HG03066 (cell line): ENCODE measurements around the gene DHX30.

Experiments
- ATAC-seq: cut with Tn5 transposase; IDR thresholded peaks from one replicate; pipeline ENCODE4 v1.9.1; 2021; ENCODE audit warnings: low read depth; ENCODE audit not compliant: unreplicated experiment

The DHX30 gene

DNA sequence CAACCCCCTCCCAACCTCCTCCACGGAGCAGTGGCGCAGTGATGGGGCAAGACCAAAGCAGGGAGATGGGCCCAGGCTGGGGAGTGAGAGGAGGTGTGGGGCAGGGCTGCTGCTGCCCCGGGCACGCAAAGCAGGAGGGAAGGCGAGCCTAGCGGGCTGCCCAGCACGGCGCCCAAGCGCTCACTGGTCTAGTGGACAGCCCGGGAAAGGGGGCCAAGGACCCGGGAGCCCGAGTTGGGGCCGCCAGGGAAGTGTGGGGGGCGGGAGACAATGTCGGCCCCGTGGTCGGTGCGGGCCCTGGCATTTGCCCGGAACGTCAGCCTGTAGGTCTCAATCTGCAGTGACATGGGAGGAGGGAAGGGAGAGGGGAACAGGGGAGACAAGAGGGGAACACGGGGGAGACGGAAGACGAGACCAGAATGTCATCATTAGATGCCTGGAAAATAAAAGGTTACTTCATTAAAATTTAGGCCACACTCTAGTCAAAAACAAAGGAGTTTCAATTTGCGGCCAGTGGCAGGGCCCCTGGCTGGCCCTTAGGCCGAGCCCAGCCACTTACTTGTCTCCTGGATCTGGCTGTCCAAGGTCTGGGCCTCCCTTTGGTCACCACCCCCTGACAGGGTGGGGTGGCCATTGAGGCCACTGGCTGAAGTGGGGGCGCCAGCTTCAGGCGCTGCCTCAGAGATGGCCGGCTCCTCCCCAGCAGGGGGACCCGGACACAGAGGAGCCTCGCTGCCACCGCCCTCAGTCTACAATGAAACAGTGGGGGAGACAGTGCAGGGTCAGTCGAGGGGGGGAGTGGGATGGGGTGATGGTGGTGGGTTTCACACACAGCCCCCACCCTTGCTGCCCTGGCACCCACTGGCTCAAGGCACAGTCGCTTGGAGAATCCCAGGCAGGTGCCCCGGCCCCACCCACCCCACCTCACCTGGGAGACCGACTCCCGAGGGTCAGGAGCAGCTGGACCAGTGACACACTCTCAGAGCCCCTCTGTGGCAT lies 50.0 kb downstream of the DHX30 start:
- ATAC-seq: no peak

DNA sequence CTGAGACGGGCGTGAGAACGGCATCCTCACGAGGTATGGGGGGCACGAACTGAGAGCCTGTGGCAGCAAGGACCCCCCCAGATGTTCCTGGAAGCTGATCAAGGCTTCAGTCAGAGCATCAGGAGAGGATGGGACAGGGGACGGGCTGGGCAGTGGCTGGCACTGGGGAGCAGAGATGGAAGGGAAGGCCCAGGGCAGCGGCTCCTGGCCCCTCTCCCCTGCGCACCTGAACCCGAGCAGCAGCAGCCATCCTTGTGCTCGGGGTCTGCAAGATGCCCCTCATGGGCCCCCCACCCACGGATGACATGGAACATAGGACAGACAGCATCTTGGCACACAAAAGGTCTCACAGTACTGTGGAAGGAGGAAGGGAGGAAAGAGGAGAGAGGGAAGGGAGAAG lies 51.3 kb downstream of the DHX30 start:
- ATAC-seq: no peak

DNA sequence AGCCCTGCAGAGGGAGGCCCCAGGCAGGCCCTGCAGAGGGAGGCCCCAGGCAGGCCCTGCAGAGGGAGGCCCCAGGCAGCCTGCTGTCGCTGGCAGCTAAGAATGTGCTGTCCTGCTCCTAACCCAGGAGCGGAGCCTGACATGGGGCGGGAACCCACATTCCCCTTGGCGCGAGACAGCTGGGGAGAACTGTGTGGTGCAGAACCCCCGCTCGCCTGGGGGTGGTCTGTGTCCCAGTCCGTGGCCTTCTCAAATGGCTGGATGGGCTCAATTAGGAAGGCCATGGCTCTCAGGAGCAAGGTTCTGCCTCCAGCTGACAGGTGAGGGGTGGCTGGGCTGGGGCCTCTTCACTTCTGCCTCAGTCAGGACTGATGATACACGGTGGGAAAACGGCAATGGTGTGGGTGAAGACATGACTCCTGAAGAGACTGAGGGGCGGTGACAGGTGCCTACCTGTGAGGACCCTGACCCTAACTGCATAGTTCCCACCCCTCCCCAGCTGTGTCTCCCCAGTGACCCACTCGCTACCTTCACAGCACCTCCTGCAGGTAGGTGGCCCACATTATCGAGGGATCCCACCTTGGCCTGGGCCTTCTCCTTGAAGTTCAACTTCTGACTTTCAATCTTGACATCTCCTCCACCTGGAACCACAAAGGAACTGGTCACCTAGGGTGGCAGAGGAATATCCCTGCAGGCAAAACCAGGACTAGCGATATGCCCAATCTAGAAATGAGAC lies 52.0 kb downstream of the DHX30 start:
- no peak for ATAC-seq

DNA sequence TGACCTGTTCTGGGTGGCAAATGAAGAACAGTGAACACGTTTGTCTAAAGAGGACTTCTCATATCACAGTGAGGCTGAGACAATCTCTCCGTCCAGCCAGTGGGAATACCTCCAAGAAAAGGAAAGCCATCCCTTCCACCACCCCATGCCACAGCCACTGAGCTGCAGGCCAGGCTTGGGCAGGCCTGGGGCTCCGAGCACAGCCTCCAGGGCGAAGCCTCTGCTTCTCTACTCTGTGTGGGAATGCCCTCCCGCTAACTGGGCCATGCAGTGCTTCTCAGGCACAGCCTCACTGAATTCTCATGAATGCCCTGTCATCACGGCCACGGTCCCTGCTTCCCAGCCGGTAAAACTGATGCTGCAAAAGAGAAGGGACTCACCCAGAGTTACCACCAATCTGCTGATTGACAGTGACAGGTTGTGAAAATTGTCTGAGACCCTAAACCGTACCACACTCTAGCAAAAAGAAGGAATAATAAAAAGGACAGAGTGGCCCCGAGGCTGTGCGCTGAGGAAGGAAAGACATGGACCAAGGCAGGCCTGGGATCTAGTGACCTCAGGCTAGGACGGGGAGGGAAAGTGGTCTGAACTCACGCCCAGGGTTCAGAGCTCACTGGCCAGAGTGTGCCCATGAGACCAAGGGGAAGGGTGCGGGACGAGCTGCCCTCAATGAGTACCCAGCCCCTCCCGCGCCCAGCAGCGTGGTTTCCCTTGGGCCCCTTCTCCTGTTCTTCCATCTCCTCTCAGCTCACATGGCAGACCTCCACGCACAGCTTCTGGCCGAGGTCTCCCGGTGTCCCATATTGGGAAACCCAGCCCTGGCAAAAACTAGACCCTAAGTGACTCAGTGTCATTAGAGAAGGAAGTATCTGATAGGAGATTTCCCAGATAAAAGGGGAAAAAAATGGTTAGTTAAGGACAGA lies 52.8 kb downstream of the DHX30 start:
- no peak for ATAC-seq

DNA sequence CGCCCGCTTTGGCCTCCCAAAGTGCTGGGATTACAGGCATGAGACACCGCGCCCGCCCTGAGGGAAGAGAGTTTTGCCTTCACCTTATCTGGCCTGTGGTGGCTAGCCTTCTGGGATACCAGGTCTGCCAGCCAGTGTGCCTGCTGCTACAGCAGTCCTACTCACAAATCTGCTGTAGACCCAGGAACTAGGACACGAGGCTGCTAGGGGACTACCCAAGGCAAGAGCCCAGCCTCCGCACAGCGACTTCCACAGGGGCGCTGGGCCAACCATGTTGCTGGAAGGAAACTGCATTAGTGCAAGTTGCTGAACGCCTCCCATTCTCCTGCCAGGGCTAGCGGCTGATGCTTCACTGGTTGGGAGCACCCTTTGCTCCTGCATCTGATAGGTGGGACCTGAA lies 53.7 kb downstream of the DHX30 start:
- no peak for ATAC-seq

DNA sequence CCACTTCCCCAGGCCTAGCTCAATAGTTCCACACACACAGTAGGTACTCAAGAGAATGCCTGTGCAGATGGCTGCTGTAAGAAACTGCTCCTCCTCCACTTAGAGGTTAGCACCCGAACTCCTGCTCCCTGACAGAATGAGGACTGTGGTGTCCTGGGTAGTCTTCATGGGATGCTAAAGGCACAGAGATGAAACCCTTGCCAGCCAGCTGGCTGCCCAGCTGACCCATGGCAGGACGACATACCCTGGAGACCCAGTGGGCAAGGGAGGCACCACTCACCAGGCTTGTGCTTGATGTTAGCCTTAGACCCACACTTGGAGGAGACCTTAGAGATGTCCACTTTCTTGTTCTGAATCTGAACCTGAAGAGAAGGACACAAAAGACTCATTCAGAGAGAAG lies 54.2 kb downstream of the DHX30 start:
- no peak for ATAC-seq

DNA sequence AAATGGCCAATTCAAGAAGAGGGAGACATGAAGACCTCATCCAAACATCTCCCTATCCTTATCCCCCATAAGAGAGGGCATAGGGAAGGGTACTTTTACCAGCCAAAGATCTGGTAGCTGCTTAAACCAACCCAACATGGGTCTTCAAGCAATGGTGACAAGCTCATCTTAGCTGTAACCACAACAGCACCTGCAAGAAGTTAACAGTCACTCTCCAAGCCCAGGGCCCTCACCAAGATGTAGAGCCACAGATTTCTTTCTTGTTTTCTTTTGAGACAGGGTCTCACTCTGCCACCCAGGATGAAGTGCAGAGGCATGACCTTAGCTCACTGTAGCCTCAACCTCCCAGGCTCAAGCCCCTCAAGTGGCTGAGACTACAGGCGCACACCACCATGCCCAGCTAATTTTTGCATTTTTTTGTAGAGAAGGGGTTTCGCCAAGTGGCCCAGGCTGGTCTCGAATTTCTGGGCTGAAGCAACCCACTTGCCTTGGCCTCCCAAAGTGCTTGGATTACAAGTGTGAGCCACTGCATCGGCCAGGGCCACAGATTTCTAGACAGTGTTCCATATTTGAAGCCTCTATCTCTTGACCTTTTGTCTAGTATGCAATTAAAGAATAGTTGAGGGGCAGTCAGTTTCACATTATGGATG lies 57.1 kb downstream of the DHX30 start:
- ATAC-seq: no peak

DNA sequence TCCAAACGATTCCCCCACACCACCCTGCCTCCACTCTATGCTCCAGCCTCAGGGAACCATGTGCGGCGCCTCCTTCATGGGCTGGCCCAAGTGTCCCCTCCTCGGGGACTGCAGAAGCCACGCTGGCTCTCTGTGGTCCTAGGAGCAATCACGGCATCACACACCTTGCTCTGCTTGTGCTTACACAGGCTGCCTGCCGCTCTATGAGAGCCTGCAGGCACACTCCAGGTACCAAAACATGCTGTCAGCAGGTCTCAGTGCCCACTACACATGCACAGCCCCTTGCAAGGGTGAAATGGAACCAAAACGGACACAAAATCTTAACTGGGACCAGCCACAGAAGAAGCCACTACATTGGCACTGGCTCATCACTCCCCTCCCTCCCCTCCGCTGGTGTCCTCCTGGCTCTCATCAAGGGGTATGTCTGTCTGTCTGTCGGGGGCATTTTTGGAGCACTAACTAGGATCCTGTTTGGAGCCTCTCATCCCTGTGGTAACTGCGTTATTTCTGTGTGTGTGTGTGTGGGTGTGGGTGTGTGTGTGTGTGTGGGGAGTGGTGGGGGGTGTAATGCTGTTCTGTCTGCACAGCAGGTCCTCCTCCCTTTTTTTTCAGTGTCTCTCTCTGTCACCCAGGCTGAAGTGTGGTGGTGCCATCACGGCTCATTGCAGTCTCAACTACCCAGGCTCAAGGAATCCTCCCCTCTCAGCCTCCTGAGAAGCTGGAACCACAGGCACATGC lies 60.6 kb downstream of the DHX30 start:
- ATAC-seq: no peak

DNA sequence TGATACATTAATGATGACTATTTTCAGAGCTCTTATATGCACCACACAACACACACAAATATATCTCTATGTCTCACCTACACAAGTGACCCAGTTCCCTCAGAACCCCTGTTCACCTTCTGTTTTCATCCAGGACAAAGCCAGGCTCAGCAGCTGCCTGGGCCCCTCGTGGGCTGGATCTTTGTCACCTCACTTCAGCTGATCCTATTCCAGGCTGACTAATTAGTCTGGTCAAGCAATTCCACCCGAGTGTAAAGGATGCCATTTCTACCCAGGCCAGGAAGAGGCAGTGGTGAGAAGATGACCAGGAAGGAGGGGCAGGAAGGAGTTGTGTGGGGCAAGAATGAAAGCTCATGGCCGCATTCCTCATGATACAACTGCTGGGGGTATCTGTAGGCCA lies 62.3 kb downstream of the DHX30 start:
- ATAC-seq: no peak

DNA sequence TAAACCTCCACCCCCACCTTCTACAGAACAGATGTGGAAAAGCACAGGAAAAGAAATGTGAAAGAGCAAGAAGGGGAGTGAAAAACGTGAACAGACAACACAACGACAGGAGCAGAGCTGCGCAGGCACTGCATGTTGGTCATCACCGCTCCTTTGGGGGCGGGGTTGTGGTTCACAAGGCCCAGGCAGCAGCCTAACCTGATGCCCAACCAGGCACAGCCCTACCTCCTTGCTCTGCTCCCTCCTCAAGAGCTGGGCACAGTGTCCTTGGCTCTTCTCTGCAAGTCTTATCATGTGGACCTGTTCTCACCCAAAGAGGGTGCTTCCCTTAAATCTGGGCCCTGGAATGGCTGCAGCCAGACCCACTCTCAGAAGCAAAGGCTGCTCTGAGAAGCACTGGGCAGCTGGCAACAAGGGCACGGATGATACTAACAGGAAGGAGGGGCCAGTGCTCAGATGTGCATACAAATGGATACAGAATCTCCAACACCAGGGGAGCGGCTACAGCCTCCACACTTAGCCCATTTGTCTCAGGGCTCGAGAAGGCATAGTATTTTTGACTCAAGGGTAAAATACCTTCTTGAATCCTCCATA lies 64.6 kb downstream of the DHX30 start:
- no peak for ATAC-seq

DNA sequence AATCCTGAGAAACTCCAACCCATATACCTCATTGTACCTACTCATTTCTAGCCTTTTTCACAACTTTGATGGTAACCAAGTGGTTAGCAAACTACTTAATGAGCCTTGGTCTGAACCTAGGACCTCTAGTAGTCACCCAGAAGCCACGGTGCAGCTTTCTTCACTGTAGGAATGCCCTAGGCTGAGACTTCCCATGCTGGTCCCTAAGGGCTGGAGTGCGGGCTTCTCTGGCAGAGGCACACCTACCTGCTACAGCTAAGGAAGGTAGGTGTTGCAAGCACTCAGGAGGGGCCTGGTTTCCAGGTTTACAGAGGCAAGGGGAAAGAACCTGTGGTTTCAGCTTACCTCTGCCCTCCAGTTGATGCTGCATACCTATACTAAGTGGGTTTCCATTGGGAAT lies 65.4 kb downstream of the DHX30 start:
- ATAC-seq: no peak

DNA sequence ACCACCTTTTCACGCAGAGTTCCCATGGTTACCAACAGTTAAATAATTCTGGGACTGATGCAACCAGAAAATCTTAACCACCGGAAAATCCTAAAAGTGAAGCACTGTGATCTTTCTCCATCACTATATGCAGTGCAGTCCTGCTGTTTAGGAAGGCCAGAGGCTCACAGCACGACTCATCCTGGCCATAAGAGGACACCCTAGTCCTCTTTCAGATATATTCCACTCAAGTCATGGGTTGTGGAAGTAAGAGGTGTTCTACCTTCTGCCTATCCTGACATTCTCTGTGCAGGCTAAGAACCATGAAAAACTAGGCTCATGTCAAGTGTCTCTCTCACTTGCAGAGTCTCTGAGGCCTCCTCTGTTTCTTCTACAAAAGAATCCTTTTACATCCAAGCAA lies 67.2 kb downstream of the DHX30 start:
- ATAC-seq: no peak

DNA sequence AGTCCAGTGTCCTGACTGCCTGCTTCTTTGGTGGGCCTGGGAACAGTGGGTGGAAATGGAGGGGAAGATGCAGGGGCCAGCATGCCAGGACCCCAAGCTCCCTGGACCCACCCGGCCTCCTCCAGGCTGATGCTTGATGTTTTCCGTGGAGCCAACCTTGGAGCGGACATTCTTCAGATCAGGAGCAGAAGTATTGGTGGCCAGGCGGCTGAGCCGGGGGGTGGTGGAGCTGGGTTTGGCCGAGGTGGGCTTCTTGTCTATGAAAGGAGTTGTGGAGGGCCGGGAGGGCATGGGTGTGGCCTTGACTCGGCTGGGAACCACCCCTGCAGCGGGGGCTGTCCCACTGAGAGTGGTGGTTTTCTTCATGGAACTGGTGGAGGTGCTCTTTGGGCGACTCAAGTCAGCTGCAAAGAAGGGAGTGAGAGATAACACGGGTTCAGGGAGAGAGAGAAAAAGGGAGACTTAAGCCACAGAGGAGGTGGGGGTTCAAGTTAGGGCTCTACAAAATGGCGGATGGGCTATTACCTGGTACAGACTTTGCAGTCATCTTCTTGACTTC lies 67.8 kb downstream of the DHX30 start:
- no peak for ATAC-seq

DNA sequence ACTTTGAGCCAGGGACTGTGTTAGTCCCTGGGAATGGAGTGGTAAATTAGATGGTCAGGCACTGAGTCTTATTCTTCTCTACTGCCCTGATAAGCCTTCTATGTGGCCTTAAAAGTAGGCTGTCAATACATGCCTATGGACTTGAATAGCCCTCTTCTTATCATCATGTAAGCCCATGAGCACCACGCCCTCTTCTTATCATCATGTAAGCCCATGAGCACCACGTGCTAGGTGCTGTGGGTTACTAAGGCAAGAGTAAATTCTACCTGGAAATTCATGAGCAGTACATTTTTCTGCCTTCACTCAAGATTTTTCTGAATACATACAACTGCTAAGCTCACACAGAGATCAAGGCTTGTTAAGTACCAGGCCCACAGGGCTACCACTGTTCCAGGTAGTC lies 68.5 kb downstream of the DHX30 start:
- ATAC-seq: no peak

DNA sequence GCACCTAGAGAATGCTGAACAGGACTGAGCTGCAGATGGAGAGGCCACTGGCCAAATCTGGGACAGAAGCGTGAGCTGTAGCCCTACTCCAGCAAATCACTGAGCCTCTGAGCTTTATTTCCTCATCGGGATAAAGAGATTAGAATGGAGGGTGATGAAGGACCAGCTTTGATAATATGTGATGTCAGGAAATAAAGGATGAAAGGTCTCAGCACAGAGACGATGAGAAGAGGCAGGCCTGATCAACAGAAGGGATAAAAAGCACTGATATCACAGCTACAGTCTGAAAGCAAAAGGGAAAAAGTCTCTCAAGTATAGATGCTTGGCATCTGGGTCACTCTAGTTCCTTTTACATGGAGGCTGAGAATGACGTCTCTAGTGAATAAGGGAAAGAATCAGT lies 70.0 kb downstream of the DHX30 start:
- ATAC-seq: no peak

DNA sequence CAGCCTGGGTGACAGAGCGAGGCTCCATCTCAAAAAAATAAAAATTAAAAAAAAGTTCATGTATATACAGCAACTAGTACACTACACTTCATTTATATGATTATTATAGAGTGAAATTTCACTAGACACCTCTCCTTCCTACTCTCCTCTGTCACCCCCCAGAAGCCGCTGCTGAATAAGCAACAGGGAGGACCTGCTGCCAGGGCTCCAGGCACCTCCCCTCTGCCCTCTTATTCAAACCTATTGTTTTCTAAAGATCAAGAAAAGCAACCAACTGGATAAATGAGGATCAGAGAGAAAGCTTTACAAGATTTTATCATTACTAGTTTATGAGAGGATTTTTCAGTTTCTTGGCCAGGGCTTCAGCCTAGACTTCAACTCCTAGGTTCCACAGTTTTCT lies 71.5 kb downstream of the DHX30 start:
- no peak for ATAC-seq

DNA sequence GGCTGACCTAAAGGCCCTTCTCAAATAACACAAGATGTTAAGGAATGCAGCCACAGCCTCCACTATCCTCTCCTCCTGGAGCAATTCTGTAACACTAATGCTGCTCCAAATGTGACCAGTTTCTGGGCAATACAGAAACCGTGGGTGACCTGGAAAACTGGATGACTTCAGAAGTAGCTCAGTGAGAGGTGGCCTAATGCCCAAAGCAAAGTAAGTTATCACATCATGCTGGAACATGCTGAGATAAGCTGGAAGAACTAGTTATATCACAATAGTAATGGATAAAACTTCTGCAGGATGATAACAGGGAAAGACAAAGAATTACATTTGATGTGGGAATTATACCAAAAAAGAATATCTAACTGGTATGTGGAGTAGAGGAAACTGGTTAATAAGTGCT lies 72.0 kb downstream of the DHX30 start:
- no peak for ATAC-seq

DNA sequence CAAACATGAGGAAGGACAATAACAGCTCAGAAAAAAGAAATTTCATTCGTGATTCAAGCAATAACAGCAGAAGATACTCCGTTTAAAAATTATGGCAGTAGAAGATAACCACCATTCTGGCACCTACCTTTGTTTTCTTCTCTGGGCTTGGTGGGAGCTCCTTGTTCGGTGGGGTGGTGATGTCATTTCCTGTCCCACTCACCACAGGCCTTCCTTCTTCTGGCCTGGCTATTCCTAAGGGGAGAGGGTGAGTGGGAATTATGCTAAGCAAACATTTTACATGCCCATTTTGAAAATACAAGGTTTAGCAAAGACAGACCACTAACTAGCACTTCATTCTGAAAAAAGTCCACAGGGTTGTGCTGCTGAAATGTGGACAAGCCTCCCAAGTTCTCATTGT lies 74.4 kb downstream of the DHX30 start:
- no peak for ATAC-seq

DNA sequence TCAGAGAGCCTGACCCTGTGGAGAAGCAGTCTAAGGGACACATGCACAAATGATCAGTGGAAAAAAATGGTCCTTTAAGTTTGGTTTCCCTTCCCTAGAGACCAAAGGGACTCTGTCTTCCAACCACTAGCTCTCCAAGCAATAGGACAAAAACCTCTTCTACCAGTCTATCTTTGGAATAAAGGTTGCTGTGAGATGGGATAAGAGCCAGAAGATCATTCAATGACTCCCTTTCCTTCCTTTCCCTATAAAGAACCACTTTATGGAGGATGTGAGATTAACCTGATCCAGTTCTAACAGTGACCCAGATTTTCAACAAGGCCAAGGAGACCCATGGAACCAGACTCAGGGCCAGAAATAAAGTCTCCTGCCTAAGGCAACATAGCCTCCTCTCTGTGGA lies 74.8 kb downstream of the DHX30 start:
- ATAC-seq: no peak
